ENCODE results near the gene APBA2. TPM values are rescaled to one million over a fixed set of nuclear protein-coding genes. Genes with fewer than 3 reads are reported as not detected.

APBA2 gene
- total RNA-seq, 2 experiments from 2014 or later, result 12.8 to 17.5 TPM

- H3K27me3 Mint-ChIP-seq, result peaks cover 21% of the 10 kb centered on the region
- CTCF ChIA-PET, result interaction anchor here (0.6 kb wide), 1 partner anchor 11 kb away, joined by 3 read pairs; no protein-coding TSS in a partner anchor
- H3K9me3 Mint-ChIP-seq (ENCODE audit: low read depth), result no peaks in the 10 kb centered on the region
- DNase-seq, result no peak
- no peak overlapping the region for H3K4me3 Mint-ChIP-seq
- no peaks in the 10 kb centered on the region for H3K36me3 Mint-ChIP-seq (ENCODE audit: low read depth)
- H3K4me1 Mint-ChIP-seq, result peaks cover 4% of the 10 kb centered on the region
- ATAC-seq, result no peak
- POLR2A ChIA-PET, result no interaction called here
- H3K27ac Mint-ChIP-seq, result no peak overlapping the region
- intact Hi-C loops (cut with DNase I, micrococcal nuclease), result loop anchor here in 1 of 2 experiments (5.0 kb wide), 1 partner anchor 606 kb away; no protein-coding TSS in a partner anchor
Measured at GRCh38 chr15:29135702-29136646, 250.2 kb downstream of the APBA2 start.

- no peak overlapping the region for H3K27ac Mint-ChIP-seq
- H3K4me3 Mint-ChIP-seq, result no peak overlapping the region
- ATAC-seq (no peak), DNase-seq (no peak)
- POLR2A ChIA-PET, result no interaction called here
- H3K9me3 Mint-ChIP-seq (ENCODE audit: low read depth), result no peaks in the 10 kb centered on the region
- H3K4me1 Mint-ChIP-seq, result peaks cover 2% of the 10 kb centered on the region
- H3K36me3 Mint-ChIP-seq (ENCODE audit: low read depth), result no peaks in the 10 kb centered on the region
- intact Hi-C loops (cut with DNase I, micrococcal nuclease), result loop anchor here in 1 of 2 experiments (5.0 kb wide), 1 partner anchor 604 kb away; no protein-coding TSS in a partner anchor
- H3K27me3 Mint-ChIP-seq, result peaks cover 31% of the 10 kb centered on the region
- CTCF ChIA-PET, result interaction anchor here (0.6 kb wide), 1 partner anchor 678 kb away, joined by 3 read pairs; no protein-coding TSS in a partner anchor
Measured at GRCh38 chr15:29138260-29138659, 252.5 kb downstream of the APBA2 start.

GRCh38 chr15:29139072-29139471 is 253.3 kb downstream of the APBA2 start:
- no peak overlapping the region for H3K4me3 Mint-ChIP-seq
- POLR2A ChIA-PET, result no interaction called here
- no peaks in the 10 kb centered on the region for H3K36me3 Mint-ChIP-seq (ENCODE audit: low read depth)
- ATAC-seq (no peak), DNase-seq (no peak)
- peaks cover 33% of the 10 kb centered on the region for H3K27me3 Mint-ChIP-seq
- H3K9me3 Mint-ChIP-seq (ENCODE audit: low read depth), result no peaks in the 10 kb centered on the region
- H3K27ac Mint-ChIP-seq, result no peak overlapping the region
- peaks cover 2% of the 10 kb centered on the region for H3K4me1 Mint-ChIP-seq
- intact Hi-C loops (cut with DNase I, micrococcal nuclease), result loop anchor here in 1 of 2 experiments (5.0 kb wide), 1 partner anchor 603 kb away; no protein-coding TSS in a partner anchor
- CTCF ChIA-PET, result interaction anchor here (1.1 to 2.1 kb wide), 6 partner anchors 8 to 207 kb away, joined by 3 to 9 read pairs (median 4); no protein-coding TSS in a partner anchor

GRCh38 chr15:29139540-29140459 is 254.0 kb downstream of the APBA2 start:
- DNase-seq, result peak; percentile 78
- Mint-ChIP-seq H3K27ac (no peak overlapping the region), H3K27me3 (peaks cover 33% of the 10 kb centered on the region), H3K9me3 (ENCODE audit: low read depth) (no peaks in the 10 kb centered on the region), H3K4me3 (no peak overlapping the region), H3K36me3 (ENCODE audit: low read depth) (no peaks in the 10 kb centered on the region), H3K4me1 (peaks cover 2% of the 10 kb centered on the region)
- POLR2A ChIA-PET, result interaction anchor here (0.6 kb wide), 1 partner anchor 455 kb away, joined by 3 read pairs; no protein-coding TSS in a partner anchor
- CTCF ChIA-PET, result interaction anchor here (0.5 to 2.1 kb wide), 16 partner anchors 9 to 786 kb away, joined by 3 to 9 read pairs (median 4); no protein-coding TSS in a partner anchor
- peak; percentile 83 for ATAC-seq
- intact Hi-C loops (cut with DNase I, micrococcal nuclease), result loop anchor here (5.0 to 10.0 kb wide), 2 partner anchors 195 to 603 kb away; no protein-coding TSS in a partner anchor

- POLR2A ChIA-PET, result interaction anchor here (0.6 kb wide), 2 partner anchors 128 to 454 kb away, joined by 3 to 4 read pairs; no protein-coding TSS in a partner anchor
- no peak overlapping the region for H3K27ac Mint-ChIP-seq
Measured at GRCh38 chr15:29140475-29141307, 254.9 kb downstream of the APBA2 start.

GRCh38 chr15:29141308-29142128 is 255.7 kb downstream of the APBA2 start:
- CTCF ChIA-PET, result interaction anchor here (0.6 to 1.0 kb wide), 3 partner anchors 28 to 599 kb away, joined by 3 to 4 read pairs (median 3); no protein-coding TSS in a partner anchor
- intact Hi-C loops (cut with DNase I, micrococcal nuclease), result loop anchor here in 1 of 2 experiments (10.0 kb wide), 1 partner anchor 193 kb away; no protein-coding TSS in a partner anchor
- POLR2A ChIA-PET, result no interaction called here
- Mint-ChIP-seq H3K36me3 (ENCODE audit: low read depth) (no peaks in the 10 kb centered on the region), H3K9me3 (ENCODE audit: low read depth) (no peaks in the 10 kb centered on the region), H3K27me3 (peaks cover 36% of the 10 kb centered on the region), H3K4me1 (peaks cover 2% of the 10 kb centered on the region), H3K4me3 (no peak overlapping the region), H3K27ac (no peak overlapping the region)
- DNase-seq, result no peak
- no peak for ATAC-seq

More at GRCh38 chr15:29140475-29141307, 254.9 kb downstream of the APBA2 start:
- DNase-seq (no peak), ATAC-seq (no peak)
- CTCF ChIA-PET, result interaction anchor here (0.5 to 2.1 kb wide), 16 partner anchors 10 to 785 kb away, joined by 3 to 9 read pairs (median 4); no protein-coding TSS in a partner anchor
- H3K4me3 Mint-ChIP-seq, result no peak overlapping the region
- H3K27me3 Mint-ChIP-seq, result peaks cover 33% of the 10 kb centered on the region
- intact Hi-C loops (cut with DNase I, micrococcal nuclease), result loop anchor here in 1 of 2 experiments (10.0 kb wide), 1 partner anchor 194 kb away; no protein-coding TSS in a partner anchor
- no peaks in the 10 kb centered on the region for H3K9me3 Mint-ChIP-seq (ENCODE audit: low read depth)
- H3K36me3 Mint-ChIP-seq (ENCODE audit: low read depth), result no peaks in the 10 kb centered on the region
- H3K4me1 Mint-ChIP-seq, result peaks cover 2% of the 10 kb centered on the region

- Mint-ChIP-seq H3K27ac (no peak overlapping the region), H3K4me3 (no peak overlapping the region), H3K36me3 (ENCODE audit: low read depth) (no peaks in the 10 kb centered on the region), H3K27me3 (peaks cover 36% of the 10 kb centered on the region), H3K4me1 (peaks cover 2% of the 10 kb centered on the region), H3K9me3 (ENCODE audit: low read depth) (no peaks in the 10 kb centered on the region)
- POLR2A ChIA-PET, result interaction anchor here (0.6 kb wide), 1 partner anchor 114 kb away, joined by 4 read pairs; no protein-coding TSS in a partner anchor
- no peak for ATAC-seq
- no peak for DNase-seq
- CTCF ChIA-PET, result interaction anchor here (0.6 to 1.0 kb wide), 5 partner anchors 27 to 599 kb away, joined by 3 read pairs; no protein-coding TSS in a partner anchor
- intact Hi-C loops (cut with DNase I, micrococcal nuclease), result loop anchor here in 1 of 2 experiments (10.0 kb wide), 1 partner anchor 193 kb away; no protein-coding TSS in a partner anchor
Measured at GRCh38 chr15:29142129-29142747, 256.5 kb downstream of the APBA2 start.

GRCh38 chr15:29143293-29143692 is 257.5 kb downstream of the APBA2 start:
- CTCF ChIA-PET, result interaction anchor here (0.6 kb wide), 1 partner anchor 142 kb away, joined by 3 read pairs; no protein-coding TSS in a partner anchor
- Mint-ChIP-seq H3K4me1 (peaks cover 2% of the 10 kb centered on the region), H3K36me3 (ENCODE audit: low read depth) (no peaks in the 10 kb centered on the region), H3K27ac (no peak overlapping the region), H3K27me3 (peaks cover 34% of the 10 kb centered on the region), H3K9me3 (ENCODE audit: low read depth) (no peaks in the 10 kb centered on the region), H3K4me3 (no peak overlapping the region)
- ATAC-seq, result no peak
- POLR2A ChIA-PET, result no interaction called here
- intact Hi-C loops (cut with DNase I, micrococcal nuclease), result loop anchor here in 1 of 2 experiments (10.0 kb wide), 1 partner anchor 192 kb away; no protein-coding TSS in a partner anchor
- no peak for DNase-seq
